Mammary epithelial cell (primary cell): ENCODE measurements around the gene AKR1C1.
"Not testable (repeated sequence)": the region's sequence is repeated elsewhere in the genome, so short reads cannot be mapped to it uniquely, and the experiment has no call there.

Experiments
- EZH2 ChIP-seq: IDR thresholded peaks from 2 replicates; pipeline ENCODE4 v1.6.1; 2012; ENCODE audit warnings: low read length, inconsistent platforms, borderline replicate concordance
- TF ChIP-seq, protein P1 (sequence below), 2 donors: IDR thresholded peaks in 1 of 2; conservative IDR thresholded peaks in 1 of 2; 2 replicates each; pipeline ENCODE4 v1.5.1; 2011 to 2012; ENCODE audit warnings: inconsistent platforms in 2 of 2, low read length in 2 of 2, mild to moderate bottlenecking in 2 of 2, control low read depth in 1 of 2, low read depth in 1 of 2; ENCODE audit not compliant: insufficient read depth in 1 of 2; ENCODE audit errors: extremely low read depth in 1 of 2

DNA sequence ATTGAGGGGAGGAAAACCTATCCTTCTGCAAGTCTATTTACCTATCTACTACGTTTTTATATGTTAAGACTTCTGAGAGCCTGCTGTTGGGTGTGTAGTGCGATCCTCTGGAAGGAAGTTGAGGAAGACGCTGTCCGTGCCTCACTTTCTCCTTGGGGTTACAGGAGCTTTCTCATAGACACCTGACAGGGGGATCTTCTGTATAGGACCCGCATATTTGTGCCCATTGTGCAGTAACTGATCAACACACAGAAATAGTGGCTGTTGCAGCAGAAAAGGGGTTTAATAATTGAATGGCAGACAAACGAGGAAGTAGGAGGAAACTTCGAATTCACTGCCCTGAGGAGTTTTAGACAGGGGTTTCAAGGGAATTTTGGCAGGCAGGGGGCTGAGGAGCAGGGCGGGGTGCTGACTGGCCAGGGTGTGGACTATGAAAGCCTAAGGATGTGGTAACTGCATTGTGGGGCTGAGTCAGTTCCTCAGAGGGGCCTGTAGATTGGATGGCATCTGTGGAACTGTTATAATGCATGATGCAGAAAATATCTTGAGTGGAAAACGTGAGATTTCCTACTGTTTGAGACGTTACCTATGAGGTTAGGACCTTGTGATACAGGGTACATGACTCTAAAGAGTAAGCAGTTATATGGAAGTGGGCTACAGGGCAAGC, 58.5 kb downstream of the AKR1C1 start:
- TF ChIP-seq, protein P1, sequence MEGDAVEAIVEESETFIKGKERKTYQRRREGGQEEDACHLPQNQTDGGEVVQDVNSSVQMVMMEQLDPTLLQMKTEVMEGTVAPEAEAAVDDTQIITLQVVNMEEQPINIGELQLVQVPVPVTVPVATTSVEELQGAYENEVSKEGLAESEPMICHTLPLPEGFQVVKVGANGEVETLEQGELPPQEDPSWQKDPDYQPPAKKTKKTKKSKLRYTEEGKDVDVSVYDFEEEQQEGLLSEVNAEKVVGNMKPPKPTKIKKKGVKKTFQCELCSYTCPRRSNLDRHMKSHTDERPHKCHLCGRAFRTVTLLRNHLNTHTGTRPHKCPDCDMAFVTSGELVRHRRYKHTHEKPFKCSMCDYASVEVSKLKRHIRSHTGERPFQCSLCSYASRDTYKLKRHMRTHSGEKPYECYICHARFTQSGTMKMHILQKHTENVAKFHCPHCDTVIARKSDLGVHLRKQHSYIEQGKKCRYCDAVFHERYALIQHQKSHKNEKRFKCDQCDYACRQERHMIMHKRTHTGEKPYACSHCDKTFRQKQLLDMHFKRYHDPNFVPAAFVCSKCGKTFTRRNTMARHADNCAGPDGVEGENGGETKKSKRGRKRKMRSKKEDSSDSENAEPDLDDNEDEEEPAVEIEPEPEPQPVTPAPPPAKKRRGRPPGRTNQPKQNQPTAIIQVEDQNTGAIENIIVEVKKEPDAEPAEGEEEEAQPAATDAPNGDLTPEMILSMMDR (conservative IDR thresholded peaks at IDR 0.05 in 1 of 2, IDR thresholded peaks at IDR 0.05 in 1 of 2; ENCODE audit: extremely low read depth in 1 of 2, insufficient read depth in 1 of 2, low read depth in 1 of 2, low read length in 2 of 2): not testable (repeated sequence)
- not testable (repeated sequence) for TF ChIP-seq EZH2
